SK-N-SH (cell line): ENCODE measurements around the gene TGFBR3L. TPM values are rescaled to one million over a fixed set of nuclear protein-coding genes. Genes with fewer than 3 reads are reported as not detected.

ENCODE experiments used
- CTCF ChIA-PET: fragments of 300-600, 350-600 bp; formaldehyde crosslinking; extraction: SDS; loops from one replicate; lab custom pipeline; 2021; lab: Yijun Ruan, JAX
- POLR2A ChIA-PET: fragments of 350-600 bp; sonication (Branson Sonifier 250); formaldehyde crosslinking; extraction: SDS; loops from one replicate; lab custom pipeline; 2020; ENCODE audit warnings: antibody characterized with exemption, inconsistent platforms; lab: Yijun Ruan, JAX
- DNase-seq: peaks from one replicate; pipeline ENCODE4 v3.0.0; 2012
- H2AFZ ChIP-seq: fragments of 200-600 bp; sonication (generic); 2 replicates; pipeline ENCODE4 v1.8.1; 2016; ENCODE audit warnings: antibody characterized with exemption, mild to moderate bottlenecking, low read depth
- H3F3A ChIP-seq: fragments of 200-600 bp; sonication (generic); replicated peaks from 2 replicates; pipeline ENCODE3; 2016; ENCODE audit warnings: antibody characterized with exemption, mild to moderate bottlenecking; ENCODE audit not compliant: insufficient read depth
- H3K27ac ChIP-seq, 2 experiments: fragments of 200-500 bp in 1 of 2; fragments of 200-600 bp in 1 of 2; sonication (Bioruptor generic) in 1 of 2; sonication (generic), shearing (Covaris generic) in 1 of 2; 2 replicates each; pipeline versions ENCODE4 v1.5.1 to v1.6.1; 2014 to 2016; ENCODE audit warnings: low read depth in 2 of 2, inconsistent platforms in 1 of 2, low read length in 1 of 2, mild to moderate bottlenecking in 1 of 2, mixed read lengths in 1 of 2
- H3K27me3 ChIP-seq: fragments of 200-600 bp; sonication (generic), shearing (Covaris generic); 2 replicates; pipeline ENCODE4 v1.6.1; 2016; ENCODE audit warnings: mixed run types; ENCODE audit not compliant: insufficient read depth
- H3K36me3 ChIP-seq, 2 experiments: fragments of 200-500 bp in 1 of 2; fragments of 200-600 bp in 1 of 2; sonication (Bioruptor generic) in 1 of 2; sonication (generic) in 1 of 2; replicated peaks in 1 of 2; 2 replicates each; pipeline versions ENCODE3 to v1.5.1; 2014 to 2016; ENCODE audit warnings: low read length in 1 of 2, mild to moderate bottlenecking in 1 of 2; ENCODE audit not compliant: insufficient read depth in 2 of 2, control insufficient read depth in 1 of 2
- H3K4me1 ChIP-seq, 2 experiments: fragments of 200-500 bp in 1 of 2; fragments of 200-600 bp in 1 of 2; sonication (Bioruptor generic) in 1 of 2; sonication (generic), shearing (Covaris generic) in 1 of 2; 2 replicates each; pipeline versions ENCODE4 v1.5.1 to v1.6.1; 2014 to 2016; ENCODE audit warnings: low read depth in 1 of 2, low read length in 1 of 2, mixed run types in 1 of 2; ENCODE audit not compliant: insufficient read depth in 2 of 2, control insufficient read depth in 1 of 2
- H3K4me2 ChIP-seq: fragments of 200-600 bp; sonication (generic), shearing (Covaris generic); 2 replicates; pipeline ENCODE4 v1.6.1; 2017; ENCODE audit warnings: mixed run types
- H3K4me3 ChIP-seq, 2 experiments: fragments of 200-500 bp in 1 of 2; fragments of 200-600 bp in 1 of 2; sonication (Bioruptor generic) in 1 of 2; sonication (generic), shearing (Covaris generic) in 1 of 2; 2 replicates each; pipeline versions ENCODE4 v1.5.1 to v1.8.1; 2014 to 2016; ENCODE audit warnings: low read depth in 2 of 2, inconsistent platforms in 1 of 2, low read length in 1 of 2, mild to moderate bottlenecking in 1 of 2, mixed read lengths in 1 of 2, moderate library complexity in 1 of 2
- H3K79me2 ChIP-seq: fragments of 200-600 bp; sonication (generic); 2 replicates; pipeline ENCODE4 v1.8.1; 2017; ENCODE audit warnings: mild to moderate bottlenecking; ENCODE audit not compliant: insufficient read depth
- H3K9ac ChIP-seq: fragments of 200-600 bp; sonication (generic); 2 replicates; pipeline ENCODE4 v1.6.1; 2017; ENCODE audit warnings: mixed run types
- H3K9me2 ChIP-seq: fragments of 200-600 bp; sonication (generic); 2 replicates; pipeline ENCODE4 v1.6.1; 2017; ENCODE audit warnings: mixed run types
- H3K9me3 ChIP-seq: fragments of 200-600 bp; sonication (generic); 2 replicates; pipeline ENCODE4 v1.6.1; 2017; ENCODE audit warnings: mixed run types, mild to moderate bottlenecking, moderate library complexity
- H4K20me1 ChIP-seq: fragments of 200-600 bp; sonication (generic); 2 replicates; pipeline ENCODE4 v1.6.1; 2017; ENCODE audit warnings: mild to moderate bottlenecking, mixed run types; ENCODE audit not compliant: insufficient read depth
- ELF1 ChIP-seq: IDR thresholded peaks from 2 replicates; pipeline ENCODE4 v1.4.0; 2012
- FOSL2 ChIP-seq: IDR thresholded peaks from 2 replicates; pipeline ENCODE4 v1.4.0; 2012; ENCODE audit warnings: low read depth, mild to moderate bottlenecking, moderate library complexity, borderline replicate concordance
- FOXM1 ChIP-seq: IDR thresholded peaks from 2 replicates; pipeline ENCODE4 v1.4.0; 2012; ENCODE audit warnings: low read depth, mild to moderate bottlenecking
- GABPA ChIP-seq: IDR thresholded peaks from 2 replicates; pipeline ENCODE4 v1.4.0; 2012; ENCODE audit warnings: low read depth, mild to moderate bottlenecking
- GATA2 ChIP-seq: sonication (generic); formaldehyde crosslinking; IDR thresholded peaks from 2 replicates; pipeline ENCODE4 v1.5.0; 2020; ENCODE audit warnings: mild to moderate bottlenecking, missing genetic modification reagents
- SIN3A ChIP-seq: IDR thresholded peaks from 2 replicates; pipeline ENCODE4 v1.6.1; 2012; ENCODE audit warnings: low read depth, mild to moderate bottlenecking, low read length, moderate library complexity, borderline replicate concordance
- TEAD4 ChIP-seq: IDR thresholded peaks from 2 replicates; pipeline ENCODE4 v1.4.0; 2012; ENCODE audit warnings: mild to moderate bottlenecking, borderline replicate concordance; ENCODE audit not compliant: insufficient read depth
- YY1 ChIP-seq: IDR thresholded peaks from 2 replicates; pipeline ENCODE4 v1.4.0; 2012; ENCODE audit warnings: low read depth, mild to moderate bottlenecking
- WGBS: methylation state at CpG from one replicate; pipeline ENCODE4 v1.1.6; 2017; ENCODE audit warnings: low lambda C conversion rate; 5-methylcytosine and 5-hydroxymethylcytosine counted together
- polyA plus RNA-seq, 3 experiments: library from polyadenylated mRNA; depleted of rRNA; stranded (reverse); fragments of >200 nt; gene quantifications; 2 replicates each; pipeline ENCODE4 v1.2.3, GENCODE V29; 2012

TGFBR3L gene
- polyA plus RNA-seq, 1 of the 3 experiments (the other 2 are of a cell fraction), result 0.87 TPM

DNA sequence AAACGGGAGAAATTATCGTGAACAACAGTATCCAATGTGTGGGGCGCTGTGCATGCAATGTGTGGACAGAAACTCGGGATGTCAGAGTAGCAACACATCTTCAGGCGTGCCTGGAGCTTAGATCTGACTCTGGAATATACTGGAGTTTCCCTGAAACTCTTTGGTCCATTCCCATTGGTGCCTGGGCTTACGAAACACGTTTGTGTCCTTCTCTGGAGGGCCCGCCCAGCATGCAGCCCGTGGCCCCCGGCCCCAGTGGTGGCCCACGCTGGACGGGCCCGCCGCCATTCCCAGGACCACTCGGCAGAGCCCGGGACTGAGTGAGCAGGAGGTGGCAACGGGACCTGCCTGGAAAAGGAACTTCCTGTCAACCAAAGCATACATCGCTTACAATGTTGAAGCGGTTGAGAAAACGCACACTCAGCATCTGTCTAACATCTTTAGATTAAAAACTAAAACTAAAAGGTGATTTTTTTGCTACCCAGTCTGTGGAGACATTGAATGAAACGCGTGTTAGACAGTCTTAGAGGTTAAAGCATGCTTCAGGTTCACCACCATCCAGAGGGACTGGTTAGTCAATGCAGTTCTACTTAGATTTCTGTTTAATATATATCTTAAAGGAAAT is 48.1 kb downstream of the TGFBR3L start:
- Histone ChIP-seq H3K4me3 (no peak overlapping the region), H3K9me2 (no peaks in the 10 kb centered on the region), H3K27ac (no peak overlapping the region), H2AFZ (no peak overlapping the region), H3K9me3 (no peaks in the 10 kb centered on the region), H3K4me2 (no peak overlapping the region), H3K36me3 (peaks cover 34 to 79% of the 10 kb centered on the region in 2 experiments), H3F3A (peaks cover 5% of the 10 kb centered on the region), H3K27me3 (no peaks in the 10 kb centered on the region), H4K20me1 (no peaks in the 10 kb centered on the region), H3K79me2 (no peaks in the 10 kb centered on the region), H3K4me1 (no peaks in the 10 kb centered on the region), H3K9ac (no peak overlapping the region)
- CTCF ChIA-PET, result interaction anchor here (1.1 kb wide), 1 partner anchor 8 kb away, joined by 5 read pairs; no protein-coding TSS in a partner anchor
- DNase-seq, result no peak
- TF ChIP-seq FOXM1 (no peak), GATA2 (CRISPR knock-in tag) (no peak)
- WGBS, result 92% methylated on average over 18 of the region's 22 CpGs
- POLR2A ChIA-PET, result no interaction called here

GRCh38 chr19:7963566-7963965 is 48.9 kb downstream of the TGFBR3L start:
- no peaks in the 10 kb centered on the region for H4K20me1 ChIP-seq
- no peak overlapping the region for H2AFZ ChIP-seq
- WGBS, result 97% methylated on average over 16 of the region's 25 CpGs
- H3K27me3 ChIP-seq, result no peaks in the 10 kb centered on the region
- H3K4me3 ChIP-seq, result no peak overlapping the region
- H3K9me2 ChIP-seq, result no peaks in the 10 kb centered on the region
- no peaks in the 10 kb centered on the region for H3K9me3 ChIP-seq
- peaks cover 2% of the 10 kb centered on the region; the same call in 1 of the 2 replicates for H3K79me2 ChIP-seq
- peaks cover 5% of the 10 kb centered on the region for H3F3A ChIP-seq
- H3K9ac ChIP-seq, result no peak overlapping the region
- POLR2A ChIA-PET, result no interaction called here
- CTCF ChIA-PET, result interaction anchor here (0.5 kb wide), 1 partner anchor 110 kb away, joined by 3 read pairs; no protein-coding TSS in a partner anchor
- TF ChIP-seq GABPA (no peak), TEAD4 (no peak), GATA2 (CRISPR knock-in tag) (no peak), SIN3A (no peak), FOSL2 (no peak), YY1 (no peak)
- H3K4me2 ChIP-seq, result no peak overlapping the region
- H3K4me1 ChIP-seq, result no peaks in the 10 kb centered on the region
- DNase-seq, result no peak
- peaks cover 36 to 84% of the 10 kb centered on the region in 2 experiments for H3K36me3 ChIP-seq
- H3K27ac ChIP-seq, result no peak overlapping the region

- Histone ChIP-seq H3K79me2 (peaks cover 5% of the 10 kb centered on the region; the same call in 1 of the 2 replicates), H3K9me3 (no peaks in the 10 kb centered on the region), H2AFZ (no peak overlapping the region), H3F3A (peaks cover 5% of the 10 kb centered on the region), H3K36me3 (peaks cover 38 to 75% of the 10 kb centered on the region in 2 experiments), H3K4me1 (no peaks in the 10 kb centered on the region), H3K9ac (no peak overlapping the region), H3K4me2 (no peak overlapping the region), H3K9me2 (no peaks in the 10 kb centered on the region), H3K27me3 (no peaks in the 10 kb centered on the region), H3K27ac (no peak overlapping the region), H4K20me1 (peaks cover 2% of the 10 kb centered on the region; the same call in 1 of the 2 replicates), H3K4me3 (no peak overlapping the region)
- DNase-seq, result no peak
- WGBS, result 96% methylated on average over 12 of the region's 12 CpGs
- POLR2A ChIA-PET, result no interaction called here
- no peak for TF ChIP-seq ELF1
- CTCF ChIA-PET, result interaction anchor here (1.6 kb wide), 1 partner anchor 22 kb away, joined by 9 read pairs; the partner anchor contains the start of gene TIMM44
These were observed 50.7 kb downstream of the TGFBR3L start for GRCh38 chr19:7965259-7965841.
